ENCODE measurements around the gene ZNF626.

DNA sequence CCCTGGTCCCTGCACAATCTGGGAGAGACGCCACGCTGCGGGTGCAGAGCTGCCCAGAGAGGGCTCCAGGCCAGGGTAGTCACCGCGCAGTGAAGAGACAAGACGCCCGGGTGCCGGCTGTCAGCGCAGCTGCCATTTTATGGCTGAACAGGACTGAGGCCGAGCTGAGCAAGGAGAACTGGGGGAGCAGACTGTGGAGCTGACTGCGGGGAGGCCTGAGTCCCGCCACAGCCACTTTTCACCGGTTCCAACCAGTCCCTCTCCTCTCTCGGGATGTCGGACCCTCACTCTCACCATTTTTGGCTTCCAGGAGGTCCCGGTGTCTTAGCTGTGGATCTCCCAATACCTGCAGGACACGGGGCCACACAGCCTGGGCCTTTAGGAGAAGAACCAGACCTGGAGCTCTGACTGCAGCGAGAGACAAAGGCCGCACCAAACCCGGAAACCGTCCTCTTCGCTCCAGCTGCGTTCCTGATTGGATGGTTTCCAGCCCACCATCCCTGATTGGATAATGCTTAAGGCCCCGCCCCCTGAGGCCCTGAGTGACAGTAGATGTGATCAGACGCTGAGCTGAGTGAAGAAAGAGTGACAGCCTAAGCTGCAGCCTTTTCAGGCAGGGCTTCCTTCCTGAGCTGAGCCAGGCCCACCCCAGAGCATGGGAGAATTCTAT, at the start of gene ZNF626:
- TF ChIP-seq, protein P1, sequence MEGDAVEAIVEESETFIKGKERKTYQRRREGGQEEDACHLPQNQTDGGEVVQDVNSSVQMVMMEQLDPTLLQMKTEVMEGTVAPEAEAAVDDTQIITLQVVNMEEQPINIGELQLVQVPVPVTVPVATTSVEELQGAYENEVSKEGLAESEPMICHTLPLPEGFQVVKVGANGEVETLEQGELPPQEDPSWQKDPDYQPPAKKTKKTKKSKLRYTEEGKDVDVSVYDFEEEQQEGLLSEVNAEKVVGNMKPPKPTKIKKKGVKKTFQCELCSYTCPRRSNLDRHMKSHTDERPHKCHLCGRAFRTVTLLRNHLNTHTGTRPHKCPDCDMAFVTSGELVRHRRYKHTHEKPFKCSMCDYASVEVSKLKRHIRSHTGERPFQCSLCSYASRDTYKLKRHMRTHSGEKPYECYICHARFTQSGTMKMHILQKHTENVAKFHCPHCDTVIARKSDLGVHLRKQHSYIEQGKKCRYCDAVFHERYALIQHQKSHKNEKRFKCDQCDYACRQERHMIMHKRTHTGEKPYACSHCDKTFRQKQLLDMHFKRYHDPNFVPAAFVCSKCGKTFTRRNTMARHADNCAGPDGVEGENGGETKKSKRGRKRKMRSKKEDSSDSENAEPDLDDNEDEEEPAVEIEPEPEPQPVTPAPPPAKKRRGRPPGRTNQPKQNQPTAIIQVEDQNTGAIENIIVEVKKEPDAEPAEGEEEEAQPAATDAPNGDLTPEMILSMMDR (optimal IDR thresholded peaks at IDR 0.05 in 1 of 3, IDR thresholded peaks at IDR 0.05 in 1 of 3, conservative IDR thresholded peaks at IDR 0.05 in 1 of 3; ENCODE audit: extremely low read depth in 1 of 3, insufficient read depth in 2 of 3, low read length in 3 of 3) = no peak
- TF ChIP-seq EZH2 (IDR thresholded peaks at IDR 0.05; ENCODE audit: low read length) = no peak

Measured in keratinocyte (primary cell).